ENCODE measurements around the gene LPP. TPM values are rescaled to one million over a fixed set of nuclear protein-coding genes. Genes with fewer than 3 reads are reported as not detected.

Gene LPP
- total and polyA plus RNA-seq, 8 donors = 4.9 to 84.4 (median 45.9) TPM

GRCh38 chr3:188729422-188729821 is 575.5 kb downstream of the LPP start:
- no peak overlapping the region for H3K27ac ChIP-seq
- DNase-seq = no peak
- H3K36me3 ChIP-seq = no peaks in the 10 kb centered on the region
- no peaks in the 10 kb centered on the region for H3K27me3 ChIP-seq
- no peak for TF ChIP-seq CTCF (IDR thresholded peaks at IDR 0.05)
- WGBS, 2 donors = 96 to 98% methylated on average over 1 of the region's 1 CpG
- FAIRE-seq = no peak
- peaks cover 0 to 2% (median 0%) of the 10 kb centered on the region in 3 donors for H3K4me1 ChIP-seq
- intact Hi-C loops (cut with DNase I) = no loop called here
- ATAC-seq = no peak
- no peaks in the 10 kb centered on the region for H3K9me3 ChIP-seq
- no peak overlapping the region for H3K4me3 ChIP-seq

GRCh38 chr3:188734395-188734794 is 580.4 kb downstream of the LPP start:
- Histone ChIP-seq H3K27me3 (no peaks in the 10 kb centered on the region), H3K36me3 (no peaks in the 10 kb centered on the region), H3K27ac (no peak overlapping the region), H3K9me3 (no peaks in the 10 kb centered on the region), H3K4me1 (peaks cover 0 to 2% (median 0%) of the 10 kb centered on the region in 3 donors), H3K4me3 (no peak overlapping the region)
- DNase-seq (peak in 1 of 6 donors; percentile 12), FAIRE-seq (no peak), ATAC-seq (peak in 2 of 4 donors; percentile 17 to 31)
- TF ChIP-seq CTCF (IDR thresholded peaks at IDR 0.05) = no peak
- intact Hi-C loops (cut with DNase I) = no loop called here
- 45 to 96% methylated on average over 1 of the region's 1 CpG for WGBS, 2 donors

- H3K27me3 ChIP-seq = no peaks in the 10 kb centered on the region
- no peak for ATAC-seq
- DNase-seq = no peak
- FAIRE-seq = no peak
- no peak for TF ChIP-seq CTCF (IDR thresholded peaks at IDR 0.05)
- no peaks in the 10 kb centered on the region for H3K4me1 ChIP-seq
- no peak overlapping the region for H3K4me3 ChIP-seq
- H3K9me3 ChIP-seq = no peaks in the 10 kb centered on the region
- no peaks in the 10 kb centered on the region for H3K36me3 ChIP-seq
- intact Hi-C loops (cut with DNase I) = no loop called here
- H3K27ac ChIP-seq = no peak overlapping the region
Measured at GRCh38 chr3:188739511-188739910, 585.6 kb downstream of the LPP start.

- Histone ChIP-seq H3K4me1 (no peaks in the 10 kb centered on the region), H3K4me3 (no peak overlapping the region), H3K27ac (no peak overlapping the region), H3K36me3 (no peaks in the 10 kb centered on the region), H3K9me3 (no peaks in the 10 kb centered on the region), H3K27me3 (no peaks in the 10 kb centered on the region)
- 95 to 96% methylated on average over 1 of the region's 1 CpG for WGBS, 2 donors
- intact Hi-C loops (cut with DNase I) = no loop called here
- FAIRE-seq = no peak
- no peak for TF ChIP-seq CTCF (IDR thresholded peaks at IDR 0.05)
- DNase-seq = no peak
- ATAC-seq = no peak
Measured at GRCh38 chr3:188740010-188740409, 586.1 kb downstream of the LPP start.

- H3K36me3 ChIP-seq = no peaks in the 10 kb centered on the region
- H3K4me1 ChIP-seq = peaks cover 0 to 5% (median 4%) of the 10 kb centered on the region in 3 donors
- WGBS, 2 donors = 93 to 94% methylated on average over 4 of the region's 4 CpGs
- DNase-seq = no peak
- intact Hi-C loops (cut with DNase I) = no loop called here
- FAIRE-seq = no peak
- H3K27ac ChIP-seq = no peak overlapping the region
- no peak for TF ChIP-seq CTCF (IDR thresholded peaks at IDR 0.05)
- H3K27me3 ChIP-seq = no peaks in the 10 kb centered on the region
- no peak for ATAC-seq
- H3K9me3 ChIP-seq = no peaks in the 10 kb centered on the region
- H3K4me3 ChIP-seq = no peak overlapping the region
Measured at GRCh38 chr3:188742755-188743550, 589.0 kb downstream of the LPP start.
